CD1c-positive myeloid dendritic cell (primary cell): ENCODE measurements around the gene AQP1.

ENCODE experiments used
- DNase-seq: peaks from one replicate; pipeline ENCODE4 v3.0.0-alpha.2; 2016; ENCODE audit errors: extremely low spot score

The AQP1 gene

DNA sequence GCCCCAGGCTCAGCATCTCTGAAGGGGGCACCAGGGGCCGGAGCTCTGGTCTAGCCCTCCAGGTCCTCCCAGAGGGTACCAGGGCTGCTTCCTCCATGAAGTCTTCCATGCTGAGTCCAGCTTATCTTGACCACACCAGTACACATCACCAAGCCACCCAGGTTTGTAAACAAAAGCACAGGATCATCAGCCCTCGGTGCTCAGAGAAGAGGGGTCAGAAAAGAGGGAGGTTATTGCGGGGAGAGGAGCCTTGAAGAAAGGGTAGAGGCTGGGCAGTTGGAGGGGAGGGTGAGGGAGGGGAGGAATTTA, 23.9 kb downstream of the AQP1 start:
- DNase-seq, result no peak

DNA sequence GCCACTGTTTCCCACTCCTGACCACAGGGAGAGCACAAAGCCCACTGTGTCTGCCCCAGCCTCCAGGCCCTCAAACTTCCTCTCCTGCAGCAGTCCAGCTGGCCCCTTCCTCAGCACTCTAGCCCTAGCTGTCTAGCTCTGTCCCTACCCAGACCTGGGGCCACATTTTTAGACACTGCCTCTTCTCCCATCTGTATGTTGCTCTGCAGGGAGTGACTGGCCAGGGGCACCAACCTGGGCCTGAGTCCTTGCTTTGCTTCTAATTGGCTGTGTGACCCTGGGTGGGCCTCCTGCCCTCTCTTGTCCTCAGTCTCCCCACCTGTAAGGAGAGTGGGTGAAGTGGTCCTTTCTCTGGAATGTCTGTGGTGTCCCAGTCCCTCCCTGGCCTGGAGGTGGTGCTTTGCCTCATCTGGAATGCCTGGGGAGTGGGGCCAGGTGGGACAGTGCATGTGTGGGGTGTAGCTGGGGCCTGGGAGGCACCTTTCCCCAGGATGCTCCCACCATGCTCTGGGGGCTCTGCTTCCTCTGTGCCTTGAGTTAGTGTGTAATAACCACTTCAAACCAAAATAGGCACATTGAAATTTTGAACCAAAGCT, 25.1 kb downstream of the AQP1 start:
- DNase-seq, result no peak

DNA sequence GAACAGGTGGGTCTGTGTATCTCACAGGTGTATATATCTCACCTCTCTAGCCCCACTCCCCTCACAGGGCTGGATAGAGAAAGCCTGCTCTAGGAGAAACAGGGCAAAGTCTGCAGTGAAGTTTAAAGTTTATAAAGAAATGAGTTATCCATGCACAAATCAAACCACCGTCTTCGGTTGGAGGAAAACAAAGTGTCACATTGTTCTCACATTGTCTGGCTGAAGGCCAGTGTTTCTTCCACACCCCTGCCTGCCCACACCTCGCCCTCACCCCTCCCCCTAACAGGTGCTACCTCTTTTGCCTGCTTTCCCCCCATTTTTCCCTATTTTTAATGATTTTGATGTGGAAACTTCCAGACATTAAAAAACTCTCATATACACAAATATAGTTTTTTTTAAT, 25.8 kb downstream of the AQP1 start:
- no peak for DNase-seq

DNA sequence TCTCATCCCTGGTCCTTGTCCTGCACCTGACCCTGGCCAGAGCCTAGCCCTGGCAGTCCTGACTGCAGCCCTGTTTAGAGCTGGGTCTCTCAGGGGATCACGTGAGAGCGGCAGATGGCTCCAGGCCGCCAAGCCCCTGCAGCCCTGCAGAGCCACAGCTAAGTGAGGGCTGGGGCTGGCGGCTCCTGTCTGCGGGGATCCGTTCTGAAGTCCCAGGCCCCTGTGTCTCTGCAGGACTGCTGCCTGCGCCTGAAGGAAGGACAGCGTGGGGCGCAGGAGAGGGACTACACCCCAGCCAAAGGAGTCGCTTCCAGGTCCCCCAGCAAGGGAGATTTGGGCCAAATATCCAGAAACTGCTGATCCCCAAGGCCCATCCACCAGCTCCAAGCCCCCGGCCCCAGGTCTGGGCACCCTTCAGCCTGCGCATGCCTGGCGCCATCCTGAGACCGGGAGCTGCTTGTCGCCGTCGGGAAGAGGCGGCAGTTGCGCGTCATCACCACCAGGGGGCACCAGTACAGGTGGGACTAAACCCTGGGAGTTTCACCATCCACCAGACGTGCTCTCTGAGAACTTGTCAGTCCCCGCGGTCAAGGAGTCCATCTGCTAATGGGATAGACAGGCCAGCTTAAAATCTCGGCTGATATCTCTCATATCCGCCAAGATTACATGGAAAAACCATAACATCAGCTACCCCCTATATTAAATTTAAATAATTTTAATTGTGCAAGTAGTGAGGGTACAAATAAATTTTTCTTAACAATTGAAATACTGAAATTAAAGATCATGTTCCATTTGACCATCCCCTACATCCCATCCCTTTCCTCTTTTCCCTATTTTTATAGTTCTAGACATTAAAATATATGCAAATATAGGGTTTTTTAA, 27.0 kb downstream of the AQP1 start:
- DNase-seq, result peak; percentile 56

DNA sequence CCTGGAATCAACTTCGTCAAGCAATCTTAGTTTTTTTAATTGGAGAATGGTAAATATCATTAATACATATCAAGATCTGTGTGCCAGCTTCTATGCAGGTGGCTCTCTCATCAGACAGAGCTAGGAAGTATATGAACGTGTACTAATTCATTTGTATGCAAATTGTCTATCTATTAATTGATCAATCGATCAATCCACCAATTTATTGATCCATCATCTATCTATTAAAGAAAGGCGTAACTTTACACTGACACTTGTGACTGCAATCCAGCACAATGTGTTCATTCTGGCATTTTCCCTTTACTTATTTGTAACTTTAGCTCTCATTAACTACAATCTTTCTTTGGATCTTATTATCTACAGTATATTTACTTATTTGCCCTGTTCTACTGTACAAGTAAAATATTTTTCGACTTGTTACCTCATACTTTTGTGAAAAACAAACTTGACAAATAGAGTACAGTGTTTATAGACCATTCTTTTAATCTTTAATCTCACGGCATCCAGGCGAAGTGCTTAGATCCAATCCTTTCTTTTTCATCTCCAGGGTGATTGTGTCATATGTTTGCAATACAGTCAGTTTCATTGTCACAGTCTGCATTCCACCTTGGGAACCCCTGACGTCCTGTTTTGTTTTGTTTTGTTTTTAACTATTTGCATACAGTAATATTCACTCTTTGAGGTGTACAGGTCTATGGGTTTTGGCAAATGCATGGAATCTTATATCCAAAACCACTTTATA, 30.1 kb downstream of the AQP1 start:
- no peak for DNase-seq

DNA sequence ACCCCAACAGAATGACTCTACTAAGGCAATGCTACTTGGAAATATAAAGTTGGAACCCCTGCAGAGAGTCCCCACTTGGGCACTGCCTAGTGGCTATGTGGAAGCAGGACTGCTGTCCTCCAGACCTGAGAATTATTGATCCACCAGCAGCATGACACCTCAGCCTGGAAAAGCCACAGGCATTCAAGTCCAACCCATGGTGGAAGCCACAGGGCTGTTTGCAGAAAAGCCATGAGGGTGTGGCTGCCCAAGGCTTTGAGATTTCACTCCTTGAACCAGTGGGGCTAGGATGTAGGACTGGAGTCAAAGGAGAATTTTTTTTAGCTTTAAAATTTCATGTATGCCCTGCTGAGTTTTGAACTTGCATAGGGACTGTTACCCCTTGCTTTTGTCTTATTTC, 38.5 kb downstream of the AQP1 start:
- no peak for DNase-seq

DNA sequence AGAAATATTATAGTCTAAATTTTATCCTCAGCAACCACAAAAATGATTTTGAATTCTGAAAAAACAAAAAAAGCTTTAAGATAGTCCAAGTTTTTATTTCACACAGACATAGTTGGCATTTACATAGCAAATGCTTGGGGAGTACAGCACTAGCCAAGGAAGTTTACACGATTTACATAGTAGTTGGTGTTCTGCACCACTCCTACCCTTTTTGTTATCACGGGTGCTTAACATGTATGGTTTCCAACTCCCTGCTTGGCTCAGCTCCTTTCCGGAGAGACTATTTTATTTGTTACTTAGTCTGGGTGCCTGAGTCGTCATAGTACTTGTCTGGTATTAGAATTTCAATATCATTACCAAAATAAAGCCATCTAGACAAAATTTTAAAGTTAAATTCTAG, 43.3 kb downstream of the AQP1 start:
- DNase-seq, result no peak

DNA sequence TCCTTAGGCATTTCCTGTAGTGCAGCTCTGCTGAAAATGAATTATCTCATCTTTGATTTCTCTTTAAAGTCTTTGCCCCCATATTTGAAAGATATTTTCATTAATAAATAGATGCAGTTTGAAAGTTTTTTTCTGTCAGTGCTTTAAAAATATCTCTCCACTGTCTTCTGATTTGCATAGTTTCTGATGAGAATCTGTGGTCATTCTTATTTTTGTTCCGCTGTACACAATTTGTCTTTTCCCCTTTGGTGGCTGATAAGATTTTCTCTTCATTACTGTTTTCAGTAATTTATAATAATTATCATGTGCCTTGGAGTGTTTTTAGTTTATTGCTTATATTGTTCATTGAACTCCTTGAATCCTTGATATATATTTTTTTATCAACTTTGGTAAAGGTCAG, 45.1 kb downstream of the AQP1 start:
- no peak for DNase-seq

DNA sequence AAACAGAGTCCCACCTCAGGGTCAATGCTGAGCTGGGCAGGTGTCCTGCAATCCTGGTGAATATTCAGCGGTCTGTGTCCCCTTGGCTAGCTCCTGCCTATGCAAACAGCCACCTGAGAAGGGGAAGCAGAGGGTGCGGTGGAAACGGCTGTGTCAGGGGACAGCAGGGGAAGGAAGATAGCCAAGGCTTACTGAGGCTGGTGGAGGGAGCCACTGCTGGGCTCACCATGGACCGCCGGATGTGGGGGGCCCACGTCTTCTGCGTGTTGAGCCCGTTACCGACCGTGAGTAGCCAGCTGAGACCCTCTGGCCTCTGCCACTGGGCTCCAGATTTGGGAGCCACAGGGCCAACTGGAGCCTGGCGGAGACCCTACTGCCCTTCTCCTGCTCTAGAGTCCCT, 52.2 kb downstream of the AQP1 start, which contains the start of gene GHRHR:
TSS of gene GHRHR (plus strand) at position 112 of the 400 bp plus-strand sequence. CDS start at position 228, 116 bp downstream.
- DNase-seq, result no peak

DNA sequence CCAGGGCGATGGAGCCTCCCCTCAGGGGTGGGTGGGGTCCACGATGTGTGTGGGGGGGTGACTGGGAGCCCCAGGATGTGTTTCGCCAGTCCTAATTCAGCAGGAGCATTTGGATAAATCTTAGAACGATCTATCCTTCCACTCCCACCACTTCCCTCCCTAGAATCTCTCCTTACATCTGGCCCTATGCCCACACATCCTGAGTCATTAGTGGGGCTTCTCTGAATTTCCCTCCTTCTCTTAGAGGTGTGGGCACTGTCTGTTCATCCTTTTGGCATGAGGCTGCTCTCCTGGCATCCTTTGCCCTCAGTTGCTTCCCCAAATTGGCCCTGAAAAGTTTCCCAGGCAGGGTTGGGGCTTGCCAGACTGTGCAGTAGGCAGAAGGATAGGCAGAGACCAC, 53.7 kb downstream of the AQP1 start:
- no peak for DNase-seq

DNA sequence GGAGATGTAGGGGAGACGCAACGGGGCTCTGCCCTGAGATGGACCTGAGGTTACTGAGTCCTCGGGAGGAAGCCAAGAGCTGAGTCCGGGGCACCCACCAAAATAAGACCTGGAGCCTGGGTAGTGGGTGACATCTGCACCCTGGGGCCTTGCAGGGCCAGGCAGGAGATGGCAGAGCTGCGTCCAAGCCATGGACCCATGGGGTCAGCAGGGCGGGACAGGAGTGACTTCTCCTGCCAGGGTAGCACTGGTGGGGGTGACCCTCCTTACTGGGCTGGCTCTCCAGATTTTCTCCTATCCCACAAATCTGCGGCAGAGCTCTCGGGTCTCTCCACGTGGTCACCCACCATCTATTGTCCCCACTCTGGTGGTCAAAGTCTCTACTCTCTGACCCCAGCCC, 54.2 kb downstream of the AQP1 start:
- no peak for DNase-seq

DNA sequence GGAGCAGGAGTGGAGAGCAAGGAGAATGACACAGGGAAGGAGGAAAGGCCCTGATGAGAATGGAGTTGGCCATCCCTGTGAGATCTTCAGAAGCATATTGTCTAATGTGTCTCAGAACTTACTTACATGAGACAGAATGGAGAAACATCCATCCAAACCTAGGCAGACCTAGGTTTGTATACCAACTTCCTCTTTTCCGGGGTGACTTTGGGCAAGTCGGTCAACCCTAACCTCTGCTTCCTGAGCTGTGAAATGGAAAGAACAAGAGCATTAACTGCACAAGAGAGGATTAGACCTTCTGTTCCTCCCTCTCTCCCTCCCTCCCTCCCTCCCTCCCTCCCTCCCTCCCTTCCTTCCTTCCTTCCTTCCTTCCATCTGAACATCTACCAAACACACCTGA, 56.6 kb downstream of the AQP1 start:
- no peak for DNase-seq

DNA sequence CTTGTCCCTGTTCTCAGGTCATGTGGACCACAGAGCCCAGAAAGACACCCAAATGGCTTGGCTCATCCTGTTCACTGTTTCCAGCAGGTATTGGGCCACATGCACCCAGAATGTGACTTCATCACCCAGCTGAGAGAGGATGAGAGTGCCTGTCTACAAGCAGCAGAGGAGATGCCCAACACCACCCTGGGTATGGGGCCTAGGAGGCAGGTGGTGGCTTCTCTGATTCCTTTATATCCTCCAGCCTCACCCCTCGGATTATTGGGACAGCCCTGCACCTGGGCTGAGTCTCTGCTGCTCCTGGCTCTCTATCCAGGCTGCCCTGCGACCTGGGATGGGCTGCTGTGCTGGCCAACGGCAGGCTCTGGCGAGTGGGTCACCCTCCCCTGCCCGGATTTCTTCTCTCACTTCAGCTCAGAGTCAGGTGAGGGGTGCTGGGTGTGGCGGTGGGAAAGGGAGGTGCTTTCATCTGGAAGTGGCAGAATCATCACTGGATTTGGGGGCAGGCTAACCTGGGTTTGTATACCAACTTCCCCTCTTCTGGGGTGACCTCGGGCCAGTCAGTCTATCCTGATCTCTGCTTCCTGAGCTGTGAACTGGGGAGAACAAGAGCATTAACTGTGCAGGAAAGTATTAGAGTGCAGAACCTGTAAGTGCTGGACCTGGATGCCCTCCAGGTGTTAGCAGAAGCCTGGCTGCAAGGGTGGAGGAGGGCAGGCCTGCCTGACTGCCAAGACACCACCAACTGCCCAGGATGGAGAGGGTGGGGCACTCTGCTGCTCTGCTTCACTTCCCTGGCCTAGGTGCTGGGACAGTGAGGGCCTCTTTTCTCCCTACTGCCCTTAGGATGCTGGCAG, 57.3 kb downstream of the AQP1 start:
- DNase-seq, result no peak

DNA sequence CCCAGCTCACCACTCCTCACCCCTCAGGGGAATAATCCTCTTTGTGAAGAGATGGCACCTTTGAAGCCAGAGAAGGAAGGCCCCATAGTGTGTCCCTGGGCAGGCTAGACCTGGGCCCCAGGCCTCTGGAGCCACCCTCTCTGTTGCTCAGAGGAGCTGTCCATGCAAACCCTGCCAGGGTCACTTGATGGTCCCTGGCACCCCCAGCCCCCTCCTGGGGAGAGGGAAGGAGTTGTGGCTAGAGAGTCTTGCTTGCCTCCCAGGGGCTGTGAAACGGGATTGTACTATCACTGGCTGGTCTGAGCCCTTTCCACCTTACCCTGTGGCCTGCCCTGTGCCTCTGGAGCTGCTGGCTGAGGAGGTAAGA, 57.9 kb downstream of the AQP1 start:
- DNase-seq, result no peak

DNA sequence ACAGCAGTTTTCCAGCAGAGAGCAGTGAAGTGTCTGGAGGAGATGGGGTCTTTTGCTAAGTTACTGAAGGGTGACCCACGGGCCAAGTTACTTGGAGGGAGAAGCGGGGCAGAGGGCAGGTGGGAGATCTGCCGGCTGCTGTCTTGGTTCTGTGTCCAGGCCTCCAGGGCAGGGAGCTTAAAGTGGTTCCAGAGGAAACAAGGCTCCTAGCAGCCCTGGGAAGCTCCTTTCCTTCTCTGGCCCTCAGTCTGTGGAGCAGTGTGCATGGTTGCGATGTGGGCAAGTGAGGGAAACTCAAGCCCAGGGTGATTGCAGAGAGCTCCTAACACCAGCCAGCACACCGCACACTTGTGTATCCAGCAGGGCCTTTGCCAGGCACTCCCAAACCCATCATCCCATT, 58.4 kb downstream of the AQP1 start:
- no peak for DNase-seq

DNA sequence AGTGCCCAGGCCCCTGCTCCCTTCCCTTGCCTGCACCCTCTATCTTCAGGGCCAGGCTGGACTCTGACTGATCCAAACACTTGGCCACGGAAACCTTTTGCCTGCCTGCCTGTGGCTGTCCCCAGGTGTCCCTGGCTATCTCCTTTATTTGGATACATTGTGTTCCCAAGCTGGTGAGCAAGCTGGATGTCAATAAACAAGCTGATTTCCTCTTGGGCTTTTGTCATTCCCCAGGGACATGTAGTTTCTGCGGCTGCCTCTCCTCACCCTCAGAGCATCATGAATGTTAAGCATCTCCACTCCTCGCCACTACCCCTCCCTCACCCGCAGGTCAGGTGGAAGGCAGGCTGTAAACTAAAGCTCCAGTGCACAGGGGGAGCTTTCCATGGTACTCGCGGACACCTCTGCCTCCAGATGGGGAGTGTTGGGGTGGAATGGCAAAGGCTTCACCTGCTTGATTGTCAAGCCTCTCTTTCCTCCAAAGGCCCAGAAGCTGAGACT, 59.0 kb downstream of the AQP1 start:
- DNase-seq, result no peak

DNA sequence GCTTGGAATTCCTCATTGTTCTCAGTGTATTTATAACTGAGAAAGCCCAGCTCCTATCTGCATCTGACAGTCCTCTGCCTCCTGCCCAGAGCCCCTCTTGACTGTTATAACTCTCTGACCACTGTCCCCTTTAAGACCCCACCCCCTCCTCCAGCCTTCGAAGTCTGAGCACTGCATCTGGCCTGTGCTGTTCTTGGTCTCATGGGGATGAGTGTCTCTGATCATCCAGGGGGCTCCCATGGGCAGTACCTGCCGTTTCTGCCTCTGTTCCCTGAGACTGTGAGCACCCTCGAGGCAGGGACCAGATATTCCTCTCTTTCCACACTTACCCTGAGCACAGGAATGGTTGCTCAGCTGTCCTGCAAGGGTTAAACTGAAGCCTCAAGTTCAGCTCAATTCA, 59.8 kb downstream of the AQP1 start:
- no peak for DNase-seq

DNA sequence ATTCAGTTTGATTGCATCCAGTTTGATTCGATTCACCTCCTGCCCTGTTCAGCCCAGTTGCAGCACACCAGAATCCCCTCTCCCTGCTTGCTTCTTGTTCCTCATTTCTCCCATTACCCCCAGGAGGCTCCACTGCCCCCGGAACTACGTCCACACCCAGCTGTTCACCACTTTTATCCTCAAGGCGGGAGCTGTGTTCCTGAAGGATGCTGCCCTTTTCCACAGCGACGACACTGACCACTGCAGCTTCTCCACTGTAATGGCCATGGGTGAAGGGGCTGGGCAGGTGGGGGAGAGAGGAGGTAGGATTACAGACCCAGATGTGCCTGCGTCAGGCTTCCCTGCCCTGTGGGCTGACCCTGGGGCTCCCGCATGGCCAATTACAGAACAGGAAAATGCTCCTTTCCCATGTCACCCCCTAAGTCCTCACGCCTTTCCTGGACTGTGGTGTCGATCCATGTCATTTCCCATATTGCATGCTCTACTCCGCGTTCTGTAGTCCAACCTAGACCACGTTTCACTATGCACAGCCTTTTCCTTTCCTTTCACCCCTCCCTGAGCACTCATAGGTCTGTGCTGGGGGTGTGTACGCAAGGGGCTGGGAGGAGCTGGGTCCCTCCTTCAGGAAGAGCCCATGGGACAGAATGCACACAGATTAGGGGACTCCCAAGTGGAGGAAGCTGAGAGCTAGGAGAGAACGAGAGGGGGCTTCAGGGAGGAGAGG, 60.3 kb downstream of the AQP1 start:
- DNase-seq, result no peak

DNA sequence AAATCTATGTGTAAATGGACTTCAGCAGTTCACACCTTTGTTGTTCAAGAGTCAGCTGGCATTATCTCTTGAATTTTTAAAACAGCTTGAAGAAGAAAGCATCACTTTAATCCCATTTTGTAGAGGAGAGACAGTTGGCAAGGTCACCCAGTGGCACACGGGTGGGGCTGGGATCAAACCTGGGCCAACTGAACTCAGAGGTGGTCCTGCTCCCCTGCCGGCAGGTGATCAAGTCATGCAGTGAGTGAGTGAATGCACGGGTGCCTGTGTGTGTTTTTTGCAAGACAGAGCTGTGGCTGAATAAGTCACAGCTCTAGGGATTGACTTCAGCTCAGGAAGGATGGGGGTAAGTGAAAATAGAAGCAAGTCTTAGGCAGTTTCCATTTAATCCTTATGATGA, 61.6 kb downstream of the AQP1 start:
- DNase-seq, result no peak

DNA sequence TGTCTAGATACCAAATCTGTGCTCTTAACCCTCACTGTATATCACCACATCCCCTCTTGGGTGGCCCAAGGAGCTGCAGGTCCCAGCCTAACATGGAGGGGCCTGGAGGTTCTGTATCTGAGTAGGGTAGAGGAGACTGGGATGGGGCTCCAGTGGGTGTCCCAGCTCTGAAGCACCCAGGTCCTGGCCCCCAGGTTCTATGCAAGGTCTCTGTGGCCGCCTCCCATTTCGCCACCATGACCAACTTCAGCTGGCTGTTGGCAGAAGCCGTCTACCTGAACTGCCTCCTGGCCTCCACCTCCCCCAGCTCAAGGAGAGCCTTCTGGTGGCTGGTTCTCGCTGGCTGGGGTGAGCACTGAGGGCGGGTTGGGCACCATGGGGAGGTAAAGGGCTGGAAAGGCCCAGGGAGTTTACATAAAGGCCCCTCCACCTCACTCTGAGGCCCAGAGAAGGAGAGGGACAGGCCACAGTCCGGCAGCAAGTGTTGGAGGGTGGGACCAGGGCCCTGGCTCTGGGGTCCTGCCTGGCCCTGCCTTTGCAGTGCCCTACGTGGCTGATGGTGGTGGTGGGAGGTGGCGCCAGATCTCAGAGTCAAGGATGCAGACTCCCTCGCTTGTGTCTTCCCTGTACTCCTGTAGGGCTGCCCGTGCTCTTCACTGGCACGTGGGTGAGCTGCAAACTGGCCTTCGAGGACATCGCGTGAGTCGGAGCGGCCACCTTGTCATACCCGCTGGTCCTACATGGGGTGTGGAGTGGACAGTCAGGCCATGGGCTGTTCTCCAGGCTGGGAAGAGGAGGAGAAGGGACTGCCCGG, 62.3 kb downstream of the AQP1 start:
- no peak for DNase-seq
